H1 (cell line): Measurements from ENCODE around the gene PTPRG. TPM values are rescaled to one million over a fixed set of nuclear protein-coding genes. Genes with fewer than 3 reads are reported as not detected.

Experiments used
- CTCF ChIA-PET: fragments of 300-600 bp; sonication (Branson Sonifier 250); formaldehyde crosslinking; loops from one replicate; lab custom pipeline; 2021; ENCODE audit not compliant: partially characterized antibody; lab: Charles Lee
- POLR2A ChIA-PET: fragments of 300-600 bp; sonication (Branson Sonifier 250); formaldehyde crosslinking; loops from one replicate; lab custom pipeline; 2021; ENCODE audit warnings: inconsistent platforms; ENCODE audit not compliant: partially characterized antibody; lab: Charles Lee
- DNase-seq, 2 experiments: peaks; one replicate each; pipeline versions ENCODE4 v3.0.0 to v3.0.0-alpha.2; 2010 to 2022; ENCODE audit warnings: low spot score in 2 of 2, low read depth in 1 of 2, mixed read lengths in 1 of 2
- FAIRE-seq: peaks from 2 replicates; lab custom pipeline; 2011; peaks lifted over from hg19 to GRCh38; lab: Jason Lieb, UNC
- H2AFZ ChIP-seq: 2 replicates; pipeline ENCODE4 v1.8.1; 2012; ENCODE audit warnings: low read length, inconsistent platforms
- H2AK5ac ChIP-seq: 2 replicates; pipeline ENCODE4 v1.6.1; 2013; ENCODE audit warnings: low read depth, low read length
- H2BK120ac ChIP-seq: replicated peaks from 2 replicates; pipeline ENCODE3; 2013; ENCODE audit warnings: low read depth, low read length, inconsistent platforms
- H2BK12ac ChIP-seq: 2 replicates; pipeline ENCODE4 v1.6.1; 2013; ENCODE audit warnings: low read depth, low read length
- H2BK15ac ChIP-seq: 2 replicates; pipeline ENCODE4 v1.6.1; 2013; ENCODE audit warnings: low read length
- H2BK20ac ChIP-seq: 2 replicates; pipeline ENCODE4 v1.6.1; 2013; ENCODE audit warnings: low read length
- H2BK5ac ChIP-seq: 2 replicates; pipeline ENCODE4 v1.6.1; 2013; ENCODE audit warnings: low read depth, low read length
- H3K14ac ChIP-seq: 2 replicates; pipeline ENCODE4 v1.6.1; 2013; ENCODE audit warnings: inconsistent platforms; ENCODE audit not compliant: insufficient read length
- H3K18ac ChIP-seq: 2 replicates; pipeline ENCODE4 v1.6.1; 2013; ENCODE audit warnings: low read length; ENCODE audit errors: extremely low read depth
- H3K23ac ChIP-seq: 2 replicates; pipeline ENCODE4 v1.6.1; 2013; ENCODE audit warnings: inconsistent platforms; ENCODE audit not compliant: insufficient read length
- H3K23me2 ChIP-seq: 2 replicates; pipeline ENCODE4 v1.6.1; 2013; ENCODE audit warnings: low read depth, low read length
- H3K27ac ChIP-seq: 2 replicates; pipeline ENCODE4 v1.6.1; 2011; ENCODE audit warnings: low read depth, low read length, inconsistent platforms
- H3K27me3 ChIP-seq, 4 experiments: replicated peaks in 1 of 4; 1 replicate in 1 of 4; 2 replicates in 3 of 4; pipeline versions ENCODE4 v1.6.1 to v1.8.1; 2011 to 2013; ENCODE audit warnings: low read length in 3 of 4, mild to moderate bottlenecking in 3 of 4, inconsistent platforms in 2 of 4, mixed read lengths in 2 of 4, moderate library complexity in 1 of 4; ENCODE audit not compliant: control insufficient read depth in 3 of 4, insufficient read depth in 3 of 4; ENCODE audit errors: extremely low read depth in 1 of 4
- H3K36me3 ChIP-seq, 4 experiments: 2 replicates each; pipeline versions ENCODE4 v1.6.1 to v1.8.1; 2011 to 2013; ENCODE audit warnings: mild to moderate bottlenecking in 4 of 4, low read length in 3 of 4, moderate library complexity in 2 of 4, control low read depth in 1 of 4, inconsistent platforms in 1 of 4; ENCODE audit not compliant: insufficient read depth in 4 of 4, control insufficient read depth in 2 of 4
- H3K4ac ChIP-seq: replicated peaks from 2 replicates; pipeline ENCODE3; 2013; ENCODE audit warnings: low read length, low read depth, mixed read lengths, inconsistent platforms; ENCODE audit not compliant: insufficient read length
- H3K4me1 ChIP-seq, 4 experiments: replicated peaks in 1 of 4; 1 replicate in 1 of 4; 2 replicates in 3 of 4; pipeline versions ENCODE4 v1.6.1 to v1.8.1; 2011 to 2013; ENCODE audit warnings: low read length in 3 of 4, inconsistent platforms in 2 of 4, mixed read lengths in 1 of 4; ENCODE audit not compliant: insufficient read depth in 4 of 4, control insufficient read depth in 3 of 4
- H3K4me2 ChIP-seq, 2 experiments: 2 replicates each; pipeline versions ENCODE4 v1.6.1 to v1.8.1; 2011 to 2013; ENCODE audit warnings: low read depth in 2 of 2, low read length in 2 of 2, control low read depth in 1 of 2, inconsistent platforms in 1 of 2, mild to moderate bottlenecking in 1 of 2; ENCODE audit not compliant: insufficient read depth in 1 of 2
- H3K4me3 ChIP-seq, 4 experiments: fragments of 200-600, 300-600 bp in 1 of 4; sonication (generic), shearing (Covaris generic), sonication (Bioruptor Twin) in 1 of 4; 2 replicates each; pipeline versions ENCODE4 v1.5.1 to v1.8.1; 2011 to 2016; ENCODE audit warnings: low read length in 4 of 4, low read depth in 3 of 4, control low read depth in 2 of 4, inconsistent platforms in 2 of 4, mild to moderate bottlenecking in 2 of 4, mixed read lengths in 1 of 4, moderate library complexity in 1 of 4; ENCODE audit not compliant: insufficient read depth in 2 of 4; ENCODE audit errors: extremely low read depth in 1 of 4
- H3K56ac ChIP-seq: replicated peaks from 2 replicates; pipeline ENCODE3; 2013; ENCODE audit warnings: low read depth, mild to moderate bottlenecking, mixed read lengths, low read length, inconsistent platforms; ENCODE audit not compliant: insufficient read length
- H3K79me1 ChIP-seq: 2 replicates; pipeline ENCODE4 v1.6.1; 2013; ENCODE audit warnings: low read depth, low read length, control low read depth
- H3K79me2 ChIP-seq, 2 experiments: 2 replicates each; pipeline versions ENCODE4 v1.6.1 to v1.8.1; 2012 to 2013; ENCODE audit warnings: low read length in 2 of 2, mild to moderate bottlenecking in 2 of 2, inconsistent platforms in 1 of 2; ENCODE audit not compliant: insufficient read depth in 2 of 2, control insufficient read depth in 1 of 2
- H3K9ac ChIP-seq, 4 experiments: replicated peaks in 1 of 4; 1 replicate in 1 of 4; 2 replicates in 3 of 4; pipeline versions ENCODE4 v1.6.1 to v1.8.1; 2011 to 2013; ENCODE audit warnings: low read depth in 3 of 4, low read length in 3 of 4, control low read depth in 2 of 4, mild to moderate bottlenecking in 2 of 4, moderate library complexity in 2 of 4, inconsistent platforms in 1 of 4; ENCODE audit errors: extremely low read depth in 1 of 4
- H3K9me3 ChIP-seq, 2 experiments: 2 replicates each; pipeline versions ENCODE4 v1.6.1 to v1.8.1; 2012 to 2013; ENCODE audit warnings: mild to moderate bottlenecking in 2 of 2, moderate library complexity in 2 of 2, control low read depth in 1 of 2, inconsistent platforms in 1 of 2, low read depth in 1 of 2, low read length in 1 of 2, mixed read lengths in 1 of 2; ENCODE audit not compliant: insufficient read depth in 2 of 2
- H4K20me1 ChIP-seq, 2 experiments: replicated peaks in 1 of 2; 2 replicates each; pipeline versions ENCODE3 to v1.8.1; 2011 to 2013; ENCODE audit warnings: inconsistent platforms in 2 of 2, low read length in 2 of 2, mild to moderate bottlenecking in 1 of 2; ENCODE audit not compliant: insufficient read depth in 2 of 2, control insufficient read depth in 1 of 2
- H4K5ac ChIP-seq: 2 replicates; pipeline ENCODE4 v1.6.1; 2013; ENCODE audit warnings: low read length, low read depth, mixed read lengths, inconsistent platforms; ENCODE audit not compliant: insufficient read length
- H4K8ac ChIP-seq: 2 replicates; pipeline ENCODE4 v1.8.0; 2013; ENCODE audit warnings: mild to moderate bottlenecking, moderate library complexity, low read length, inconsistent platforms; ENCODE audit not compliant: insufficient read depth; ENCODE audit errors: extremely low read depth
- H4K91ac ChIP-seq: replicated peaks from 2 replicates; pipeline ENCODE3; 2013; ENCODE audit warnings: low read length, mixed read lengths, inconsistent platforms; ENCODE audit not compliant: insufficient read length
- ASH2L ChIP-seq: fragments of 200-600, 300-600 bp; sonication (generic); IDR thresholded peaks from one replicate; pipeline ENCODE4 v1.7.1; 2017; ENCODE audit warnings: low read length
- WGBS, 2 experiments: shearing (Covaris generic) in 1 of 2; methylation state at CpG; one replicate each; pipeline versions ENCODE4 v1.1.6 to v1.1.7; 2013 to 2015; ENCODE audit warnings: low lambda C conversion rate in 2 of 2, mixed read lengths in 2 of 2, inconsistent platforms in 1 of 2, low coverage in 1 of 2, missing lambda C conversion rate in 1 of 2; ENCODE audit not compliant: insufficient replicate concordance in 2 of 2, insufficient coverage in 1 of 2, insufficient read length in 1 of 2; ENCODE audit errors: extremely low coverage in 1 of 2, missing lambda C conversion rate in 1 of 2; 5-methylcytosine and 5-hydroxymethylcytosine counted together
- polyA plus RNA-seq, 7 experiments: library from polyadenylated mRNA; depleted of rRNA in 3 of 7; stranded (reverse) in 5 of 7; unstranded in 2 of 7; fragments of >200 nt in 5 of 7; fragments of 200-250 nt in 2 of 7; gene quantifications; 1 replicate in 5 of 7; 2 replicates in 1 of 7; 4 replicates in 1 of 7; pipeline versions ENCODE4 v1.2.1 to v1.2.3, GENCODE V29; 2011 to 2013; ENCODE audit warnings: missing spikeins in 2 of 7, mixed read lengths in 2 of 7
- total RNA-seq: library from RNA; stranded (reverse); fragmentation: NEBNext Ultra II Directional; extraction: Animal tissue kit (Norgen Biotek cat#: 25700); gene quantifications from 2 replicates; pipeline ENCODE4 v1.2.1, GENCODE V29; 2021
- TF ChIP-seq, protein P1 (sequence below): IDR thresholded peaks from 2 replicates; pipeline ENCODE4 v1.6.1; 2012; ENCODE audit warnings: low read length, inconsistent platforms

Gene PTPRG
- total and polyA plus RNA-seq, 2 of the 8 experiments (the other 6 are each of a cell fraction or from before 2014, with no cell fraction given): 23.3 to 96.2 TPM

DNA sequence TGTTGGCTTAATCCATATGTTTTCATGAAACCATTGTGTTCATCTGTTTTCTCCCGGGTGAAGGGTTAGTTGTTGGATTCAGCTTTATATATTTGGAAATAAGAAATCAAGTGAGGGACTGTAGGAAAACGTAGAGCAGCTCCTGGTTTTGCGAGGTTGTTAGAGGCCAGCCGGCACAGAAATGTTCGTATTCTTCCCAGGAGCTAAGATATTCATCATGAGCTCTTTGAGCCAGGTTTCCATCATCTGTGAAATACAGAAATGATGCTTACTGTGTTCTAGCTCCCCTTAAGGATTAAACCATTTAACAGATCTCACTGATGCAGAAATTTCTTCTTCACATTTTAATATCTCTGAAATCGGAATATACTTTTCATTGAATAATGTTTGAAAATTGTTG lies 235.5 kb downstream of the PTPRG start:
- Histone ChIP-seq H3K18ac (no peak overlapping the region), H3K9ac (no peak overlapping the region), H3K36me3 (no peaks in the 10 kb centered on the region), H3K23me2 (no peaks in the 10 kb centered on the region), H4K20me1 (peaks cover 9 to 11% of the 10 kb centered on the region in 2 experiments), H3K4me2 (no peak overlapping the region), H3K4me1 (peaks cover 0 to 14% (median 8%) of the 10 kb centered on the region in 4 experiments; a peak in 4 of 7 replicates), H3K27me3 (no peaks in the 10 kb centered on the region), H3K9me3 (no peaks in the 10 kb centered on the region), H3K27ac (no peak overlapping the region), H2BK15ac (no peak overlapping the region), H3K79me2 (peaks cover 0 to 90% of the 10 kb centered on the region in 2 experiments; a peak in 3 of 4 replicates), H2AFZ (no peak overlapping the region), H3K23ac (no peak overlapping the region), H2BK120ac (no peak overlapping the region), H3K79me1 (peaks cover 6% of the 10 kb centered on the region), H2BK5ac (no peak overlapping the region), H2BK12ac (no peak overlapping the region), H3K56ac (no peak overlapping the region), H2BK20ac (no peak overlapping the region), H4K8ac (no peak overlapping the region), H3K4me3 (no peak overlapping the region), H4K5ac (no peak overlapping the region), H3K4ac (no peak overlapping the region), H3K14ac (no peak overlapping the region), H2AK5ac (no peak overlapping the region; the same call in 1 of the 2 replicates), H4K91ac (no peak overlapping the region)
- 85% methylated on average over 6 of the region's 6 CpGs; no CpG with 5 or more reads in 1 of the 2 experiments for WGBS, 2 experiments
- TF ChIP-seq ASH2L: no peak
- TF ChIP-seq, protein P1, sequence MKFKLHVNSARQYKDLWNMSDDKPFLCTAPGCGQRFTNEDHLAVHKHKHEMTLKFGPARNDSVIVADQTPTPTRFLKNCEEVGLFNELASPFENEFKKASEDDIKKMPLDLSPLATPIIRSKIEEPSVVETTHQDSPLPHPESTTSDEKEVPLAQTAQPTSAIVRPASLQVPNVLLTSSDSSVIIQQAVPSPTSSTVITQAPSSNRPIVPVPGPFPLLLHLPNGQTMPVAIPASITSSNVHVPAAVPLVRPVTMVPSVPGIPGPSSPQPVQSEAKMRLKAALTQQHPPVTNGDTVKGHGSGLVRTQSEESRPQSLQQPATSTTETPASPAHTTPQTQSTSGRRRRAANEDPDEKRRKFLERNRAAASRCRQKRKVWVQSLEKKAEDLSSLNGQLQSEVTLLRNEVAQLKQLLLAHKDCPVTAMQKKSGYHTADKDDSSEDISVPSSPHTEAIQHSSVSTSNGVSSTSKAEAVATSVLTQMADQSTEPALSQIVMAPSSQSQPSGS: no peak
- POLR2A ChIA-PET: interaction anchor here (1.5 kb wide), 1 partner anchor 11 kb away, joined by 5 read pairs; no protein-coding TSS in a partner anchor
- DNase-seq (no peak), FAIRE-seq (no peak)
- CTCF ChIA-PET: interaction anchor here (1.1 to 1.8 kb wide), 2 partner anchors 12 to 391 kb away, joined by 3 to 5 read pairs; no protein-coding TSS in a partner anchor
